SU-DHL-6 (cell line): ENCODE results near the gene FLT3LG.
"Not testable (repeated sequence)": the region's sequence is repeated elsewhere in the genome, so short reads cannot be mapped to it uniquely, and the experiment has no call there.

Experiments
- H2AFZ ChIP-seq: fragments of 200-600 bp; sonication (generic); 2 replicates; pipeline ENCODE4 v1.6.1; 2014; ENCODE audit warnings: low read depth, mild to moderate bottlenecking, moderate library complexity, mixed read lengths, antibody characterized with exemption, low read length; ENCODE audit not compliant: severe bottlenecking
- H3F3A ChIP-seq: fragments of 200-600 bp; shearing (Covaris generic); 2 replicates; pipeline ENCODE4 v1.6.0; 2016; ENCODE audit warnings: antibody characterized with exemption, mild to moderate bottlenecking; ENCODE audit not compliant: insufficient read depth
- H3K27ac ChIP-seq: fragments of 200-600 bp; sonication (generic); 2 replicates; pipeline ENCODE4 v1.5.1; 2016; ENCODE audit warnings: low read depth, mild to moderate bottlenecking, low read length, moderate library complexity, mixed read lengths
- H3K27me3 ChIP-seq: fragments of 200-600 bp; sonication (generic), shearing (Covaris generic); 2 replicates; pipeline ENCODE4 v1.6.0; 2014; ENCODE audit warnings: mild to moderate bottlenecking, low read length
- H3K36me3 ChIP-seq: fragments of 200-600 bp; sonication (generic); 2 replicates; pipeline ENCODE4 v1.6.1; 2014; ENCODE audit warnings: mild to moderate bottlenecking, low read length, mixed read lengths
- H3K4me2 ChIP-seq: fragments of 300-600, 200-600 bp; shearing (Covaris generic), sonication (generic); 2 replicates; pipeline ENCODE4 v1.6.0; 2014; ENCODE audit warnings: low read length, low read depth, mild to moderate bottlenecking; ENCODE audit not compliant: poor library complexity, severe bottlenecking
- H3K4me3 ChIP-seq: fragments of 200-600 bp; sonication (generic); 2 replicates; pipeline ENCODE4 v1.5.1; 2014; ENCODE audit warnings: antibody characterized with exemption, low read length, mild to moderate bottlenecking, mixed read lengths; ENCODE audit not compliant: insufficient read depth, poor library complexity, severe bottlenecking
- H3K79me2 ChIP-seq: fragments of 200-600 bp; sonication (generic); 2 replicates; pipeline ENCODE4 v1.6.1; 2014; ENCODE audit warnings: mild to moderate bottlenecking, low read length, moderate library complexity; ENCODE audit not compliant: insufficient read depth
- H3K9ac ChIP-seq: fragments of 200-600 bp; sonication (generic); 2 replicates; pipeline ENCODE4 v1.7.0; 2014; ENCODE audit warnings: mild to moderate bottlenecking, low read length
- H3K9me2 ChIP-seq: fragments of 200-600 bp; sonication (generic); replicated peaks from 2 replicates; pipeline ENCODE4 v1.6.1; 2014; ENCODE audit warnings: low read length; ENCODE audit not compliant: insufficient read depth
- H3K9me3 ChIP-seq: fragments of 200-600 bp; sonication (generic); 2 replicates; pipeline ENCODE4 v1.6.1; 2014; ENCODE audit warnings: low read length, mixed read lengths; ENCODE audit not compliant: insufficient read depth
- H4K20me1 ChIP-seq: fragments of 200-600 bp; sonication (generic); 2 replicates; pipeline ENCODE4 v1.6.1; 2014; ENCODE audit warnings: low read depth, mild to moderate bottlenecking, antibody characterized with exemption, low read length, moderate library complexity, mixed read lengths
- EZH2phosphoT487 ChIP-seq: fragments of 200-600 bp; sonication (generic), shearing (Covaris generic); conservative IDR thresholded peaks from 2 replicates; pipeline ENCODE4 v1.6.1; 2018; ENCODE audit warnings: mild to moderate bottlenecking, antibody characterized with exemption, low read length, moderate library complexity, mixed read lengths
- TF ChIP-seq, protein P1 (sequence below): fragments of 200-600 bp; sonication (generic); IDR thresholded peaks from one replicate; pipeline ENCODE4 v1.5.1; 2017; ENCODE audit warnings: antibody characterized with exemption, mild to moderate bottlenecking, low read length, moderate library complexity; ENCODE audit not compliant: insufficient read depth, poor library complexity, severe bottlenecking

Gene FLT3LG

GRCh38 chr19:49470615-49470978 lies 3.4 kb upstream of the FLT3LG start:
- Histone ChIP-seq H3K27ac (0 out of 2 replicates have a peak overlapping the region, but pooled peaks have one; percentile 40), H2AFZ (no peak overlapping the region), H3F3A (peaks cover 13% of the 10 kb centered on the region; the same call in 1 of the 2 replicates), H3K79me2 (no peaks in the 10 kb centered on the region), H3K9me2 (no peaks in the 10 kb centered on the region), H3K9ac (no peak overlapping the region), H3K4me2 (no peak overlapping the region), H3K27me3 (no peaks in the 10 kb centered on the region), H3K36me3 (no peaks in the 10 kb centered on the region), H3K9me3 (no peaks in the 10 kb centered on the region), H4K20me1 (no peaks in the 10 kb centered on the region), H3K4me3 (no peak overlapping the region)
- TF ChIP-seq, protein P1, sequence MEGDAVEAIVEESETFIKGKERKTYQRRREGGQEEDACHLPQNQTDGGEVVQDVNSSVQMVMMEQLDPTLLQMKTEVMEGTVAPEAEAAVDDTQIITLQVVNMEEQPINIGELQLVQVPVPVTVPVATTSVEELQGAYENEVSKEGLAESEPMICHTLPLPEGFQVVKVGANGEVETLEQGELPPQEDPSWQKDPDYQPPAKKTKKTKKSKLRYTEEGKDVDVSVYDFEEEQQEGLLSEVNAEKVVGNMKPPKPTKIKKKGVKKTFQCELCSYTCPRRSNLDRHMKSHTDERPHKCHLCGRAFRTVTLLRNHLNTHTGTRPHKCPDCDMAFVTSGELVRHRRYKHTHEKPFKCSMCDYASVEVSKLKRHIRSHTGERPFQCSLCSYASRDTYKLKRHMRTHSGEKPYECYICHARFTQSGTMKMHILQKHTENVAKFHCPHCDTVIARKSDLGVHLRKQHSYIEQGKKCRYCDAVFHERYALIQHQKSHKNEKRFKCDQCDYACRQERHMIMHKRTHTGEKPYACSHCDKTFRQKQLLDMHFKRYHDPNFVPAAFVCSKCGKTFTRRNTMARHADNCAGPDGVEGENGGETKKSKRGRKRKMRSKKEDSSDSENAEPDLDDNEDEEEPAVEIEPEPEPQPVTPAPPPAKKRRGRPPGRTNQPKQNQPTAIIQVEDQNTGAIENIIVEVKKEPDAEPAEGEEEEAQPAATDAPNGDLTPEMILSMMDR, result no peak
- no peak for TF ChIP-seq EZH2phosphoT487

DNA sequence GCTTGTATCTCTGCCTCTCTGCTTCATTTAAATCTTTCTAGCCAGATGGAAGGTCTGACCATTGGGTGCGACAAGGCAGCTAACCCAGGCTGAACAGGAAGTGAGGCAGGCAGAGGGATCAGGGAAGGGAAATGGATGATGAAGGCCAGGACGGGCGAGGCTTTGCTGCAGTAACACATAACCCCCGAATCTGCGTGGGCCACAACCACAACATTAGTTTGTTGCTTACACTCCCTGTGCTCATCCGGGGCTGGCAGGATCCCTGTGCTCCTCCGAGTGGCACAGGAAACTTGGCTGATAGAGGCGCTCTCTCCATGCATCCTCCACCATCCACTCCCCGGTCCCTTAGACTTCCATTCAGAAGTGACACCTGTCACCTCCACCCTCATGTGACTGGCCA lies 1.1 kb upstream of the FLT3LG start:
- no peak overlapping the region for H3K9ac ChIP-seq
- no peaks in the 10 kb centered on the region for H3K36me3 ChIP-seq
- no peak overlapping the region for H3K4me2 ChIP-seq
- H3K27ac ChIP-seq, result no peak overlapping the region
- no peak overlapping the region for H3K4me3 ChIP-seq
- no peaks in the 10 kb centered on the region for H3K9me3 ChIP-seq
- no peaks in the 10 kb centered on the region for H3K9me2 ChIP-seq
- no peak for TF ChIP-seq EZH2phosphoT487
- TF ChIP-seq, protein P1, result no peak
- no peak overlapping the region for H2AFZ ChIP-seq
- H3K79me2 ChIP-seq, result no peaks in the 10 kb centered on the region
- no peaks in the 10 kb centered on the region for H3K27me3 ChIP-seq
- H3F3A ChIP-seq, result peaks cover 13% of the 10 kb centered on the region; the same call in 1 of the 2 replicates
- no peaks in the 10 kb centered on the region for H4K20me1 ChIP-seq

DNA sequence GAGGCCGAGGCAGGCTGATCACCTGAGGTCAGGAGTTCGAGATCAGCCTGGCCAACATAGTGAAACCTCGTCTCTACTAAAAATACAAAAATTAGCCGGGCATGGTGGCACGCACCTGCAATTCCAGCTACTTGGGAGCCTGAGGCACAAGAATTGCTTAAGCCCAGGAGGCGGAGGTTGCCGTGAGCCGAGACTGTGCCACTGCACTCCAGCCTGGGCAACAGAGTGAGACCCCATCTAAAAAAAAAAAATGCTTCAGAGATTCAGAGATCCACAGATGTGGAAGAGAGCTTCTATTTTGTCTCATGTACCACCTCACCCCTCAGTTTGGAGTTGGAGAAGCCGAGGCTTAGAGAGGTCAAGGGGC lies 531 bp upstream of the FLT3LG start:
- H3K4me2 ChIP-seq, result peak overlapping the region; percentile 94
- H3K36me3 ChIP-seq, H3K9me2 ChIP-seq, H3K9me3 ChIP-seq, H4K20me1 ChIP-seq, H3K27me3 ChIP-seq, H3K79me2 ChIP-seq, H3K27ac ChIP-seq: not testable (repeated sequence)
- H3K4me3 ChIP-seq, result peak overlapping the region; percentile 56
- peaks cover 13% of the 10 kb centered on the region; the same call in 1 of the 2 replicates for H3F3A ChIP-seq
- H2AFZ ChIP-seq, result peak overlapping the region; percentile 95
- H3K9ac ChIP-seq, result peak overlapping the region; percentile 57

DNA sequence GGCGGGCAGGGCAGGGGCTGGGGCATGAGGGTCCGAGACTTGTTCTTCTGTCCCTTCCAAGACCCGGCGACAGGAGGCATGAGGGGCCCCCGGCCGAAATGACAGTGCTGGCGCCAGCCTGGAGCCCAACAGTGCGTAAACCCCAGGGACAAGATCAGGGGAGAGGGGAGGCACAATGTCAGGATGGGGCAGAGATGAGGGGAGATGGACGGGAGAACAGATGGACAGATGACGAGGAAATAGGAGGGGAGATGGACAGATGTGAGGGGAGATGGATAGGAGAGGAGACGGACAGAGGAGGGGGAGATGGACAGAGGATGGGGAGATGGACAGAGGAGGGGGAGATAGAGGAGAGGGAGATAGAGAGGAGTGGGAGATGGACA lies 518 bp downstream of the FLT3LG start:
- Histone ChIP-seq H3K27me3 (no peaks in the 10 kb centered on the region), H3K9me3 (no peaks in the 10 kb centered on the region), H3K4me3 (no peak overlapping the region), H3F3A (peaks cover 13% of the 10 kb centered on the region; the same call in 1 of the 2 replicates), H2AFZ (peak overlapping the region; percentile 95), H3K4me2 (peak overlapping the region; percentile 94), H3K9ac (peak overlapping the region; percentile 57), H3K79me2 (no peaks in the 10 kb centered on the region), H4K20me1 (no peaks in the 10 kb centered on the region), H3K36me3 (no peaks in the 10 kb centered on the region), H3K27ac (no peak overlapping the region), H3K9me2 (no peaks in the 10 kb centered on the region)
- TF ChIP-seq EZH2phosphoT487, result no peak
- TF ChIP-seq, protein P1, result no peak
